ENCODE results near the gene CCNYL1.

Gene CCNYL1

GRCh38 chr2:207801259-207801658 lies 89.8 kb downstream of the CCNYL1 start:
- DNase-seq, result no peak

- DNase-seq, result no peak
These were observed 91.2 kb downstream of the CCNYL1 start for GRCh38 chr2:207802650-207803049.
